OCI-LY1 (cell line): ENCODE results near the gene ZBTB8OS.

Experiments
- H2AFZ ChIP-seq: fragments of 200-600 bp; sonication (generic), shearing (Covaris generic); 2 replicates; pipeline ENCODE4 v1.6.0; 2014; ENCODE audit warnings: antibody characterized with exemption, mild to moderate bottlenecking, low read length
- H3F3A ChIP-seq: fragments of 200-600 bp; sonication (generic), shearing (Covaris generic); 2 replicates; pipeline ENCODE4 v1.6.0; 2014; ENCODE audit warnings: mild to moderate bottlenecking, antibody characterized with exemption, low read length, moderate library complexity; ENCODE audit not compliant: insufficient read depth
- H3K27ac ChIP-seq: fragments of 200-600 bp; sonication (generic); 2 replicates; pipeline ENCODE4 v1.5.1; 2014; ENCODE audit warnings: low read length, mixed run types, mild to moderate bottlenecking, low read depth; ENCODE audit not compliant: poor library complexity, severe bottlenecking
- H3K27me3 ChIP-seq: fragments of 200-600 bp; sonication (generic); 2 replicates; pipeline ENCODE4 v1.6.0; 2014; ENCODE audit warnings: antibody characterized with exemption, mild to moderate bottlenecking, low read length, moderate library complexity; ENCODE audit not compliant: insufficient read depth
- H3K36me3 ChIP-seq: fragments of 200-600 bp; sonication (generic); 2 replicates; pipeline ENCODE4 v1.6.1; 2014; ENCODE audit warnings: mild to moderate bottlenecking, antibody characterized with exemption, low read length, moderate library complexity, mixed read lengths; ENCODE audit not compliant: insufficient read depth
- H3K4me1 ChIP-seq: fragments of 200-600 bp; sonication (generic); 2 replicates; pipeline ENCODE4 v1.5.1; 2014; ENCODE audit warnings: mild to moderate bottlenecking, low read length, moderate library complexity; ENCODE audit not compliant: insufficient read depth, severe bottlenecking
- H3K4me2 ChIP-seq: fragments of 200-600 bp; sonication (generic), shearing (Covaris generic); 2 replicates; pipeline ENCODE4 v1.6.1; 2014; ENCODE audit warnings: low read length
- H3K4me3 ChIP-seq: fragments of 200-600 bp; sonication (generic); 2 replicates; pipeline ENCODE4 v1.5.1; 2014; ENCODE audit warnings: low read length, low read depth, mild to moderate bottlenecking, mixed read lengths; ENCODE audit not compliant: poor library complexity, severe bottlenecking
- H3K79me2 ChIP-seq: fragments of 200-600 bp; shearing (Covaris generic); 2 replicates; pipeline ENCODE4 v1.6.1; 2016; ENCODE audit warnings: mixed run types, low read length, mixed read lengths; ENCODE audit not compliant: insufficient read depth
- H3K9ac ChIP-seq: fragments of 200-600 bp; sonication (generic), shearing (Covaris generic); 2 replicates; pipeline ENCODE4 v1.6.1; 2014; ENCODE audit warnings: mild to moderate bottlenecking, low read length, mixed read lengths
- H3K9me2 ChIP-seq: fragments of 200-600 bp; sonication (generic), shearing (Covaris generic); 2 replicates; pipeline ENCODE4 v1.6.1; 2014; ENCODE audit warnings: low read depth, mild to moderate bottlenecking, low read length, mixed read lengths
- H3K9me3 ChIP-seq: fragments of 200-600 bp; shearing (Covaris generic); 2 replicates; pipeline ENCODE4 v1.6.1; 2014; ENCODE audit warnings: low read length, mixed read lengths
- H4K20me1 ChIP-seq: fragments of 200-600 bp; sonication (generic), shearing (Covaris generic); 2 replicates; pipeline ENCODE4 v1.6.0; 2016; ENCODE audit warnings: mild to moderate bottlenecking, low read length; ENCODE audit not compliant: insufficient read depth
- EZH2 ChIP-seq: fragments of 200-600 bp; sonication (generic), shearing (Covaris generic); IDR thresholded peaks from 2 replicates; pipeline ENCODE4 v1.8.0; 2017; ENCODE audit warnings: borderline replicate concordance, mixed run types, mild to moderate bottlenecking, antibody characterized with exemption, low read length, moderate library complexity, mixed read lengths
- TF ChIP-seq, protein P1 (sequence below): fragments of 200-600 bp; sonication (generic), shearing (Covaris generic); IDR thresholded peaks from 2 replicates; pipeline ENCODE4 v1.5.1; 2017; ENCODE audit warnings: mild to moderate bottlenecking, antibody characterized with exemption, low read length, moderate library complexity, mixed read lengths

Gene ZBTB8OS

DNA sequence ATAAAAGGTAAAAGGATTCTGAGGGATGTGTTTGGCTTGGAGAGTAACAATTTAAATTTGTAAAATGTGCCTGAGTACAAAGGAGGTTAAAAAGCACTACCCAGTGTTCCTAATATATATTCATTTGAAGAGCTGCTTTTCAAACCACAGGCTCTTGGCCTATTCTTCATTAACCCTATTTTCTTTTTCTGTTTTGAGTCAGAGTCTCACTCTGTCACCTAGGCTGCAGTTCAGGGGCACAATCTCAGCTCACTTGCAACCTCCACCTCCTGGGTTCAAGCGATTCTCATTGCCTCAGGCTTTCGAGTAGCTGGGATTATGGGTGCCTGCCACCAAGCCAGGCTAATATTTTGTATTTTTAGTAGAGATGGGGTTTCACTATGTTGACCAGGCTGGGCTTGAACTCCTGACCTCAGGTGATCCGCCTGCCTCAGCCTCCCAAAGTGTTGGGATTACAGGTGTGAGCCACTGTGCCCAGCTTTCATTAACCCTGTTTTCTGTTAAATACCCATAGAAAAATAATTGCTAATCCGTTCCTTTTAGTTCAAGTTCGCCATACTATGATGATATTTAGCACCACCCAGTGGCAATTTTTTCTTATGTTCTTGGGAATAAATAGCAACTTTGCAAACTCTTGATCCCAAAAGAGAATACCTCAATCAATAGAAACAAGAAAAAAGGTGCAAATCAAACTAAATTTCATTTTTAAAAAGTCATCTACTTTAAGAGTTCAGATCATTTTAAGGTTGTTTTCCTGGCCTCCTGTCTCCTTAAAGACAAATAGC, 30.5 kb downstream of the ZBTB8OS start:
- Histone ChIP-seq H3K9me2 (no peaks in the 10 kb centered on the region), H3F3A (no peaks in the 10 kb centered on the region), H3K9ac (no peak overlapping the region), H3K27me3 (no peaks in the 10 kb centered on the region), H3K36me3 (peaks cover 29% of the 10 kb centered on the region), H3K4me3 (no peak overlapping the region), H3K27ac (no peak overlapping the region), H3K4me1 (no peaks in the 10 kb centered on the region), H4K20me1 (no peaks in the 10 kb centered on the region), H3K9me3 (no peaks in the 10 kb centered on the region), H3K79me2 (no peaks in the 10 kb centered on the region), H2AFZ (no peak overlapping the region), H3K4me2 (no peak overlapping the region)
- no peak for TF ChIP-seq EZH2
- TF ChIP-seq, protein P1, sequence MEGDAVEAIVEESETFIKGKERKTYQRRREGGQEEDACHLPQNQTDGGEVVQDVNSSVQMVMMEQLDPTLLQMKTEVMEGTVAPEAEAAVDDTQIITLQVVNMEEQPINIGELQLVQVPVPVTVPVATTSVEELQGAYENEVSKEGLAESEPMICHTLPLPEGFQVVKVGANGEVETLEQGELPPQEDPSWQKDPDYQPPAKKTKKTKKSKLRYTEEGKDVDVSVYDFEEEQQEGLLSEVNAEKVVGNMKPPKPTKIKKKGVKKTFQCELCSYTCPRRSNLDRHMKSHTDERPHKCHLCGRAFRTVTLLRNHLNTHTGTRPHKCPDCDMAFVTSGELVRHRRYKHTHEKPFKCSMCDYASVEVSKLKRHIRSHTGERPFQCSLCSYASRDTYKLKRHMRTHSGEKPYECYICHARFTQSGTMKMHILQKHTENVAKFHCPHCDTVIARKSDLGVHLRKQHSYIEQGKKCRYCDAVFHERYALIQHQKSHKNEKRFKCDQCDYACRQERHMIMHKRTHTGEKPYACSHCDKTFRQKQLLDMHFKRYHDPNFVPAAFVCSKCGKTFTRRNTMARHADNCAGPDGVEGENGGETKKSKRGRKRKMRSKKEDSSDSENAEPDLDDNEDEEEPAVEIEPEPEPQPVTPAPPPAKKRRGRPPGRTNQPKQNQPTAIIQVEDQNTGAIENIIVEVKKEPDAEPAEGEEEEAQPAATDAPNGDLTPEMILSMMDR, result peak; percentile 18; the same call in 1 of the 2 replicates

DNA sequence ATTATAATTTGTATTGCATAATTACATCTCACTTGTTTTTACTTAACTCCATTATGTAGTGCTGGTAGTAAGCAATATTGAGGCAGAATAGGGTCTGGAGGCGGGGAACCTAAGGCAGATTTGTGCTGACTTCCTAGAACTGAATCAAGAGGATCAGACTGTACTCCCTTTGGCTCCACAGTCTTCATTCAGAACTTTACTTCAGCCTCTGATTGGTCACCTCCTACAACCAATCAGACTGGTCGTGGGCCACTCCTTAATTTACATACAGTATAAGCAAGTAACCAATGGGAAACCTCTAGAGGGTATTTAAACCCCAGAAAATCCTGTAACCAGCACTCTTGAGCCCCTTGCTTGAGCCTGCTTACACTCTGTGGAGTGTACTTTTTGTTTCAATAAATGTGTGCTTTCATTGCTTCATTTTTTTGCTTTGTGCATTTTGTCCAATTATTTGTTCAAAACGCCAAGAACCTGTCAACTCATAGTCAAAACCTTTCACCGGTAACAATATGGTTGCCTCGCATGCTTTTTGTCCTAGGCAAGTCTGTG, 31.6 kb downstream of the ZBTB8OS start:
- Histone ChIP-seq H3K4me2 (no peak overlapping the region), H3K79me2 (no peaks in the 10 kb centered on the region), H3K36me3 (peaks cover 29% of the 10 kb centered on the region), H3K9me2 (no peaks in the 10 kb centered on the region), H3K27me3 (no peaks in the 10 kb centered on the region), H4K20me1 (no peaks in the 10 kb centered on the region), H3K4me1 (no peaks in the 10 kb centered on the region), H3K9ac (no peak overlapping the region), H3K9me3 (no peaks in the 10 kb centered on the region), H3F3A (no peaks in the 10 kb centered on the region), H3K27ac (no peak overlapping the region), H3K4me3 (no peak overlapping the region), H2AFZ (no peak overlapping the region)
- no peak for TF ChIP-seq EZH2
- TF ChIP-seq, protein P1, result no peak

DNA sequence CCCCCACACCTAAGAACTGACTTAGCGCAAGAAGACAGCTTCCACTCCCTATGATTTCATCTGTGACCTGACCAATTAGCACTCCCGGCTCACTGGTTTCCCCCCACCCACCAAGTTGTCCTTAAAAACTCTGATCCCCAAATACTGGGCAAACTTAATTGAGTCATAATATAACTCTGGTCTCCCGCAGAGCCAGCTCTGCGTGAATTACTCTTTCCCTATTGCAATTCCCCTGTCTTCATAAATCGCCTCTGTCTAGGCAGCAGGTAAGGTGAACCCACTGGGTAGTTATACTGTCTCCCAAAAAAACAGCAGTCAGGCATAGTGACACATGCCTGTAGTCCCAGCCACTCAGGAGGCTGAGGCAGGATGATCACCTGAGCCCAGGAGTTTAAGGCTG, 36.9 kb downstream of the ZBTB8OS start:
- H3K36me3 ChIP-seq, result no peaks in the 10 kb centered on the region
- H3K4me2 ChIP-seq, result no peak overlapping the region
- no peaks in the 10 kb centered on the region for H3F3A ChIP-seq
- H4K20me1 ChIP-seq, result no peaks in the 10 kb centered on the region
- H3K27me3 ChIP-seq, result no peaks in the 10 kb centered on the region
- H2AFZ ChIP-seq, result no peak overlapping the region
- TF ChIP-seq, protein P1, result no peak
- TF ChIP-seq EZH2, result no peak
- H3K9me3 ChIP-seq, result no peaks in the 10 kb centered on the region
- no peaks in the 10 kb centered on the region for H3K9me2 ChIP-seq
- no peak overlapping the region for H3K9ac ChIP-seq
- H3K4me3 ChIP-seq, result no peak overlapping the region
- H3K4me1 ChIP-seq, result no peaks in the 10 kb centered on the region
- H3K27ac ChIP-seq, result no peak overlapping the region
- H3K79me2 ChIP-seq, result no peaks in the 10 kb centered on the region
